IMR-90 (cell line): ENCODE data around the gene DUT. TPM values are rescaled to one million over a fixed set of nuclear protein-coding genes. Genes with fewer than 3 reads are reported as not detected.

Experiments
- ATAC-seq: fragments of 200-7000 bp; cut with Tn5 transposase; 2 replicates; pipeline ENCODE4 v1.9.1; 2020; ENCODE audit warnings: low read depth, mild to moderate bottlenecking, moderate library complexity
- BruUV-seq: library from RNA; stranded (reverse); fragments of 400-500 nt; replicated peaks from 2 replicates; lab custom pipeline; 2021; lab: Mats Ljungman, UMichigan
- CTCF ChIA-PET: fragments of 300-600 bp; formaldehyde crosslinking; extraction: SDS; loops from one replicate; lab custom pipeline; 2021; ENCODE audit warnings: antibody characterized with exemption; lab: Yijun Ruan, JAX
- POLR2A ChIA-PET: fragments of 300-600 bp; sonication (Branson Sonifier 250); formaldehyde crosslinking; loops from one replicate; lab custom pipeline; 2022; ENCODE audit warnings: antibody characterized with exemption; ENCODE audit not compliant: unreplicated experiment; lab: Charles Lee
- DNase-seq: peaks from one replicate; pipeline ENCODE4 v3.0.0; 2013
- H2AFZ ChIP-seq: replicated peaks from 2 replicates; pipeline ENCODE3; 2013; ENCODE audit warnings: low read length, mild to moderate bottlenecking; ENCODE audit not compliant: poor library complexity
- H2AK5ac ChIP-seq: 2 replicates; pipeline ENCODE4 v1.6.1; 2013; ENCODE audit warnings: low read depth, low read length, inconsistent platforms
- H2AK9ac ChIP-seq: replicated peaks from 2 replicates; pipeline ENCODE3; 2013; ENCODE audit warnings: mild to moderate bottlenecking, low read depth, low read length, moderate library complexity; ENCODE audit not compliant: poor library complexity
- H2BK120ac ChIP-seq: 2 replicates; pipeline ENCODE4 v1.6.1; 2013; ENCODE audit warnings: low read depth, low read length, inconsistent platforms
- H2BK15ac ChIP-seq: 3 replicates; pipeline ENCODE4 v1.6.1; 2013; ENCODE audit warnings: low read depth, low read length, inconsistent platforms
- H2BK20ac ChIP-seq: 2 replicates; pipeline ENCODE4 v1.6.1; 2013; ENCODE audit warnings: low read depth, mild to moderate bottlenecking, inconsistent platforms, low read length, moderate library complexity
- H2BK5ac ChIP-seq: 2 replicates; pipeline ENCODE4 v1.6.1; 2013; ENCODE audit warnings: mild to moderate bottlenecking, low read depth, low read length, inconsistent platforms; ENCODE audit not compliant: poor library complexity, severe bottlenecking
- H3K14ac ChIP-seq: replicated peaks from 2 replicates; pipeline ENCODE4 v1.6.1; 2013; ENCODE audit warnings: low read depth, low read length, inconsistent platforms
- H3K18ac ChIP-seq: 2 replicates; pipeline ENCODE4 v1.6.1; 2013; ENCODE audit warnings: low read depth, low read length, control low read depth
- H3K23ac ChIP-seq: 2 replicates; pipeline ENCODE4 v1.6.1; 2013; ENCODE audit warnings: low read depth, low read length, inconsistent platforms
- H3K27ac ChIP-seq: 2 replicates; pipeline ENCODE4 v1.5.1; 2013; ENCODE audit warnings: mild to moderate bottlenecking, control low read depth, low read length; ENCODE audit not compliant: insufficient read depth
- H3K27me3 ChIP-seq: 2 replicates; pipeline ENCODE4 v1.6.1; 2013; ENCODE audit warnings: low read length; ENCODE audit not compliant: control insufficient read depth, insufficient read depth
- H3K36me3 ChIP-seq: 2 replicates; pipeline ENCODE4 v1.6.1; 2013; ENCODE audit warnings: low read length, mixed read lengths; ENCODE audit not compliant: control insufficient read depth, insufficient read depth
- H3K4ac ChIP-seq: 2 replicates; pipeline ENCODE4 v1.6.1; 2013; ENCODE audit warnings: low read depth, low read length, inconsistent platforms
- H3K4me1 ChIP-seq: 2 replicates; pipeline ENCODE4 v1.6.1; 2013; ENCODE audit warnings: low read length, mixed read lengths; ENCODE audit not compliant: control insufficient read depth, insufficient read depth
- H3K4me2 ChIP-seq: 2 replicates; pipeline ENCODE4 v1.6.1; 2013; ENCODE audit warnings: low read depth, mild to moderate bottlenecking, control low read depth, low read length, moderate library complexity
- H3K4me3 ChIP-seq: 2 replicates; pipeline ENCODE4 v1.5.1; 2013; ENCODE audit warnings: low read depth, mild to moderate bottlenecking, control low read depth, low read length, moderate library complexity; ENCODE audit not compliant: insufficient read depth
- H3K56ac ChIP-seq: 2 replicates; pipeline ENCODE4 v1.6.1; 2013; ENCODE audit warnings: low read length, inconsistent platforms; ENCODE audit not compliant: insufficient read depth; ENCODE audit errors: extremely low read depth
- H3K79me1 ChIP-seq, 2 experiments: 2 replicates each; pipeline ENCODE4 v1.6.1; 2013; ENCODE audit warnings: low read length in 2 of 2, inconsistent platforms in 1 of 2, low read depth in 1 of 2
- H3K9ac ChIP-seq: 2 replicates; pipeline ENCODE4 v1.6.1; 2013; ENCODE audit warnings: low read depth, low read length, control low read depth
- H3K9me1 ChIP-seq: 2 replicates; pipeline ENCODE4 v1.6.1; 2013; ENCODE audit warnings: low read length, inconsistent platforms; ENCODE audit not compliant: insufficient read depth
- H3K9me3 ChIP-seq: 2 replicates; pipeline ENCODE4 v1.6.1; 2013; ENCODE audit warnings: low read length; ENCODE audit not compliant: control insufficient read depth, insufficient read depth
- H4K20me1 ChIP-seq: 2 replicates; pipeline ENCODE4 v1.6.1; 2013; ENCODE audit warnings: low read length, inconsistent platforms; ENCODE audit not compliant: insufficient read depth
- H4K5ac ChIP-seq: 2 replicates; pipeline ENCODE4 v1.6.1; 2013; ENCODE audit warnings: mild to moderate bottlenecking, low read depth, low read length, control low read depth
- H4K8ac ChIP-seq, 2 experiments: 2 replicates each; pipeline ENCODE4 v1.6.1; 2013; ENCODE audit warnings: low read depth in 2 of 2, low read length in 2 of 2, control low read depth in 1 of 2, inconsistent platforms in 1 of 2
- H4K91ac ChIP-seq: 2 replicates; pipeline ENCODE4 v1.6.1; 2013; ENCODE audit warnings: low read depth, low read length, inconsistent platforms; ENCODE audit not compliant: insufficient read depth
- BHLHE40 ChIP-seq: fragments of 150-350 bp; IDR thresholded peaks from 2 replicates; pipeline ENCODE4 v1.6.1; 2016; ENCODE audit warnings: mild to moderate bottlenecking, low read depth, low read length
- CHD1 ChIP-seq: IDR thresholded peaks from 2 replicates; pipeline ENCODE4 v1.6.1; 2012; ENCODE audit warnings: low read depth, low read length, improper control_type of control experiment
- FOS ChIP-seq: fragments of 150-350 bp; IDR thresholded peaks from 2 replicates; pipeline ENCODE4 v1.6.1; 2016; ENCODE audit warnings: low read depth, low read length
- MAFK ChIP-seq: IDR thresholded peaks from 2 replicates; pipeline ENCODE4 v1.6.1; 2012; ENCODE audit warnings: low read depth, low read length, improper control_type of control experiment
- MXI1 ChIP-seq: IDR thresholded peaks from 2 replicates; pipeline ENCODE4 v1.6.1; 2012; ENCODE audit warnings: low read depth, mild to moderate bottlenecking, low read length, moderate library complexity, borderline replicate concordance
- NFE2L2 ChIP-seq: fragments of 150-350 bp; IDR thresholded peaks from 2 replicates; pipeline ENCODE4 v1.6.1; 2016; ENCODE audit warnings: low read depth, mild to moderate bottlenecking, low read length
- POLR2A ChIP-seq: IDR thresholded peaks from 2 replicates; pipeline ENCODE4 v1.6.1; 2012; ENCODE audit warnings: mild to moderate bottlenecking, low read depth, low read length
- RAD21 ChIP-seq: IDR thresholded peaks from 2 replicates; pipeline ENCODE4 v1.6.1; 2012; ENCODE audit warnings: low read length, improper control_type of control experiment
- RCOR1 ChIP-seq: IDR thresholded peaks from 2 replicates; pipeline ENCODE4 v1.6.1; 2012; ENCODE audit warnings: mild to moderate bottlenecking, low read length, improper control_type of control experiment; ENCODE audit not compliant: insufficient replicate concordance
- RFX5 ChIP-seq: IDR thresholded peaks from 2 replicates; pipeline ENCODE4 v1.8.0; 2012; ENCODE audit warnings: low read depth, mild to moderate bottlenecking, low read length, moderate library complexity
- SMC3 ChIP-seq: fragments of 150-350 bp; IDR thresholded peaks from 2 replicates; pipeline ENCODE4 v1.6.1; 2016; ENCODE audit warnings: low read depth, mild to moderate bottlenecking, antibody characterized with exemption, low read length, moderate library complexity
- WGBS, 2 experiments: methylation state at CpG; one replicate each; pipeline versions ENCODE4 v1.1.5 to v1.1.7; 2013; ENCODE audit warnings: missing lambda C conversion rate in 2 of 2; ENCODE audit not compliant: insufficient read length in 1 of 2; ENCODE audit errors: extremely low coverage in 2 of 2; 5-methylcytosine and 5-hydroxymethylcytosine counted together
- dilution Hi-C: fragments of 300-500 bp; cut with HindIII; formaldehyde crosslinking; loops from one replicate; pipeline ENCODE4 v1.14.3; 2018; ENCODE audit warnings: low sequenced_read_pairs; ENCODE audit not compliant: unreplicated experiment
- in situ Hi-C: fragments of 300-500 bp; cut with MboI; formaldehyde crosslinking; loops from 3 replicates; pipeline ENCODE4 v1.14.3; 2019; ENCODE audit warnings: low sequenced_read_pairs, inconsistent platforms, mixed read lengths
- intact Hi-C: fragments of 100-400 bp; cut with micrococcal nuclease; formaldehyde crosslinking; loops from 2 replicates; pipeline ENCODE4 v1.10.0; 2022
- polyA plus RNA-seq, 3 experiments: library from polyadenylated mRNA; depleted of rRNA; stranded (reverse); fragments of >200 nt; gene quantifications; 2 replicates each; pipeline ENCODE4 v1.2.3, GENCODE V29; 2012; ENCODE audit warnings: low replicate concordance in 1 of 3
- total RNA-seq: library from RNA; depleted of rRNA; stranded (reverse); fragments of >200 nt; gene quantifications from 2 replicates; pipeline ENCODE4 v1.2.3, GENCODE V29; 2012
- TF ChIP-seq, protein P1 (sequence below): conservative IDR thresholded peaks from 2 replicates; pipeline ENCODE4 v1.5.1; 2012; ENCODE audit warnings: mild to moderate bottlenecking, low read depth, low read length, improper control_type of control experiment
- TF ChIP-seq, protein P2 (sequence below): fragments of 150-350 bp; IDR thresholded peaks from 2 replicates; pipeline ENCODE4 v1.6.1; 2017; ENCODE audit warnings: mild to moderate bottlenecking, antibody characterized with exemption, low read length, low read depth
- TF ChIP-seq, protein P3 (sequence below): fragments of 150-350 bp; IDR thresholded peaks from 2 replicates; pipeline ENCODE4 v1.6.1; 2016; ENCODE audit warnings: low read depth, mild to moderate bottlenecking, low read length, moderate library complexity, borderline replicate concordance

DUT gene
- total and polyA plus RNA-seq, 2 of the 4 experiments (the other 2 are of a cell fraction), result 18.8 to 36.4 TPM

DNA sequence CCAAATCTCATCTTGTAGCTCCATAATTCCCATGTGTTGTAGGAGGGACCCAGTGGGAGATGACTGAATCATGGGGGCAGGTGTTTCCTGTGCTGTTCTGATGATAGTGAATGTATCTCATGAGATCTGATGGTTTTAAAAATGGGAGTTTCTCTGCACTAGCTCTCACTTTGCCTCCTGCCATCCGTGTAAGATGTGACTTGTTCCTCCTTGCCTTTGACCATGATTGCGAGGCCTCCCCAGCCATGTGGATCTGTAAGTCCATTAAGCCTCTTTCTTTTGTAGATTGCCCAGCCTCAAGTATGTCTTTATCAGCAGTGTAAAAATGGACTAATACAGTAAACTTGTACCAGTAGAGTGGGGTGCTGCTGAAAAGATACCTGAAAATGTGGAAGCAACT, 44.5 kb downstream of the DUT start:
- DNase-seq, result no peak
- no peak overlapping the region for H3K4me3 ChIP-seq
- H2BK15ac ChIP-seq, result no peak overlapping the region
- H3K9me1 ChIP-seq, result peaks cover 4% of the 10 kb centered on the region; the same call in 1 of the 2 replicates
- no peaks in the 10 kb centered on the region for H3K27me3 ChIP-seq
- H4K91ac ChIP-seq, result no peak overlapping the region
- no peaks in the 10 kb centered on the region for H3K36me3 ChIP-seq
- in situ Hi-C loops (no loop called here), dilution Hi-C loops (no loop called here), intact Hi-C loops (no loop called here)
- no peak overlapping the region for H3K56ac ChIP-seq
- H3K9me3 ChIP-seq, result no peaks in the 10 kb centered on the region
- H3K23ac ChIP-seq, result no peak overlapping the region
- H3K4ac ChIP-seq, result no peak overlapping the region
- no peak overlapping the region for H2AK5ac ChIP-seq
- WGBS, 2 experiments, result no CpG with 5 or more reads among the region's 2 CpGs
- no peak overlapping the region for H3K27ac ChIP-seq
- no peak overlapping the region for H2BK5ac ChIP-seq
- no peak overlapping the region for H4K8ac ChIP-seq
- H3K4me1 ChIP-seq, result peaks cover 2% of the 10 kb centered on the region; the same call in 1 of the 2 replicates
- no peak overlapping the region for H3K9ac ChIP-seq
- H3K4me2 ChIP-seq, result no peak overlapping the region
- ATAC-seq, result no peak
- H2BK20ac ChIP-seq, result no peak overlapping the region
- no peaks in the 10 kb centered on the region for H3K79me1 ChIP-seq
- no peak overlapping the region for H3K18ac ChIP-seq
- ChIA-PET CTCF (no interaction called here), POLR2A (no interaction called here)
- TF ChIP-seq POLR2A, result no peak
- TF ChIP-seq BHLHE40, result no peak
- no peak for TF ChIP-seq CHD1
- no peak for TF ChIP-seq MAFK
- TF ChIP-seq MXI1, result no peak
- no peak for TF ChIP-seq NFE2L2
- TF ChIP-seq, protein P1, sequence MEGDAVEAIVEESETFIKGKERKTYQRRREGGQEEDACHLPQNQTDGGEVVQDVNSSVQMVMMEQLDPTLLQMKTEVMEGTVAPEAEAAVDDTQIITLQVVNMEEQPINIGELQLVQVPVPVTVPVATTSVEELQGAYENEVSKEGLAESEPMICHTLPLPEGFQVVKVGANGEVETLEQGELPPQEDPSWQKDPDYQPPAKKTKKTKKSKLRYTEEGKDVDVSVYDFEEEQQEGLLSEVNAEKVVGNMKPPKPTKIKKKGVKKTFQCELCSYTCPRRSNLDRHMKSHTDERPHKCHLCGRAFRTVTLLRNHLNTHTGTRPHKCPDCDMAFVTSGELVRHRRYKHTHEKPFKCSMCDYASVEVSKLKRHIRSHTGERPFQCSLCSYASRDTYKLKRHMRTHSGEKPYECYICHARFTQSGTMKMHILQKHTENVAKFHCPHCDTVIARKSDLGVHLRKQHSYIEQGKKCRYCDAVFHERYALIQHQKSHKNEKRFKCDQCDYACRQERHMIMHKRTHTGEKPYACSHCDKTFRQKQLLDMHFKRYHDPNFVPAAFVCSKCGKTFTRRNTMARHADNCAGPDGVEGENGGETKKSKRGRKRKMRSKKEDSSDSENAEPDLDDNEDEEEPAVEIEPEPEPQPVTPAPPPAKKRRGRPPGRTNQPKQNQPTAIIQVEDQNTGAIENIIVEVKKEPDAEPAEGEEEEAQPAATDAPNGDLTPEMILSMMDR, result no peak
- TF ChIP-seq, protein P2, sequence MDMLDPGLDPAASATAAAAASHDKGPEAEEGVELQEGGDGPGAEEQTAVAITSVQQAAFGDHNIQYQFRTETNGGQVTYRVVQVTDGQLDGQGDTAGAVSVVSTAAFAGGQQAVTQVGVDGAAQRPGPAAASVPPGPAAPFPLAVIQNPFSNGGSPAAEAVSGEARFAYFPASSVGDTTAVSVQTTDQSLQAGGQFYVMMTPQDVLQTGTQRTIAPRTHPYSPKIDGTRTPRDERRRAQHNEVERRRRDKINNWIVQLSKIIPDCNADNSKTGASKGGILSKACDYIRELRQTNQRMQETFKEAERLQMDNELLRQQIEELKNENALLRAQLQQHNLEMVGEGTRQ, result no peak
- TF ChIP-seq RAD21, result no peak
- TF ChIP-seq RCOR1, result no peak
- no peak for TF ChIP-seq FOS
- no peak for TF ChIP-seq RFX5
- TF ChIP-seq, protein P3, sequence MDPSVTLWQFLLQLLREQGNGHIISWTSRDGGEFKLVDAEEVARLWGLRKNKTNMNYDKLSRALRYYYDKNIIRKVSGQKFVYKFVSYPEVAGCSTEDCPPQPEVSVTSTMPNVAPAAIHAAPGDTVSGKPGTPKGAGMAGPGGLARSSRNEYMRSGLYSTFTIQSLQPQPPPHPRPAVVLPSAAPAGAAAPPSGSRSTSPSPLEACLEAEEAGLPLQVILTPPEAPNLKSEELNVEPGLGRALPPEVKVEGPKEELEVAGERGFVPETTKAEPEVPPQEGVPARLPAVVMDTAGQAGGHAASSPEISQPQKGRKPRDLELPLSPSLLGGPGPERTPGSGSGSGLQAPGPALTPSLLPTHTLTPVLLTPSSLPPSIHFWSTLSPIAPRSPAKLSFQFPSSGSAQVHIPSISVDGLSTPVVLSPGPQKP, result no peak
- no peak for TF ChIP-seq SMC3
- H4K20me1 ChIP-seq, result no peaks in the 10 kb centered on the region
- H3K14ac ChIP-seq, result no peak overlapping the region
- no peak overlapping the region for H2AK9ac ChIP-seq
- H2BK120ac ChIP-seq, result no peak overlapping the region
- no peak overlapping the region for H4K5ac ChIP-seq
- BruUV-seq, result no TSS peak
- no peak overlapping the region for H2AFZ ChIP-seq
